ENCODE results near the gene SLITRK3.

DNA sequence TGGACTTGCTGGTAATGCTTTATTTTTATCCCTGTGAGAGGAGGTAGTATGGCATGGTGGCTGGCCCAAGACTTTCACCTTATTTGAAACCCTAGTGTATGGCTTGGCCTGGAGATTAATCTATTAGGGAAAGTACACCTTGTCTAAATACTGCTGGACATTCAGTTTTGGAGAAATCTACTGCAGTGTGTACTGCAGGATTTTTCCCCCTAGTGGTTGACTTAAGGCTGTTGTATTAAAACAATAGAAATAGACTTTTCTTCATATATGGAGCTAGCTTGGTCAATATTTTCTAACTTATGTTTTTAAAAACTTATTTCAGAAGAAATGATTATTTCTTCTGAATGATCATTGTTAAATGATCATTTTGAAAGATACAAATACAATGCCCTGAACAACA lies 13.9 kb upstream of the SLITRK3 start:
- TF ChIP-seq POLR2A (IDR thresholded peaks at IDR 0.05) (no peak), CTCF (IDR thresholded peaks at IDR 0.05) (no peak)
